ENCODE measurements around the gene CEACAM8. TPM values are rescaled to one million over a fixed set of nuclear protein-coding genes. Genes with fewer than 3 reads are reported as not detected.

Gene CEACAM8
- total and polyA plus RNA-seq, 2 experiments from 2014 or later, result not detected

DNA sequence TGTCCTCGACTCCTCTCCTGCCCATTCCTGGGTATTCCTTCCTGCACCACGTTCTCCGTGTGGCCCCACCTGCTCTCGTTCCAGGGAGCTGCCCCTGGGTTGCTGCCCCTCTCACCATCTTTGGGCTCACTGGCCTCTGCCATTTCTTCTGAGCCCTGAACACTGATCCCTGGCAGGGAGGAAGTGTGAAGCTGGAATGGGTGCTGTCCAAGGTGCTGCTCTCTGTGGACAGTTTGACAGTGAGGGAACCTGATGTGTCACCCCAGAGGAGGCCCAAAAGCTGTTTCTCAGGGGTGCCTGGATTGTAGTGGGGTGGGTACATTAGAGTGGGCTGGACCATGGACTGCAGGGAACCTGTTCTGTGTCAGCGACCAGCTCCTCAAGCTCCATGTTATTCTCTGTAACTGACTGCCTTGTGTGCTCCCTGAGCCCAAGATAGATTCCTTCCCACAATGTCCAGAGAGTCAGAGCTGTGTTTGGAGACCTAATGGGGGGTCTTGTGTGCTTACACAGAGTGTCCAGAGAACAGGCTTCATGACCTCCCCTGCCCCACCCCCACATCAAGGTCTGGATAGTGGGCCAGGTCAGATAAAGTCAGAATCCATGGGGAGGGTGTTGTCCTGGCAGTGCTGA is 7.2 kb upstream of the CEACAM8 start:
- Histone ChIP-seq H3K79me2 (ENCODE audit: insufficient read depth) (no peaks in the 10 kb centered on the region), H3K9me3 (ENCODE audit: low read depth) (no peaks in the 10 kb centered on the region), H3K4me2 (ENCODE audit: unreplicated experiment) (no peak overlapping the region), H4K20me1 (ENCODE audit: insufficient read depth) (no peaks in the 10 kb centered on the region), H3K27ac (no peak overlapping the region), H2AFZ (no peak overlapping the region), H3F3A (ENCODE audit: insufficient read depth) (no peaks in the 10 kb centered on the region), H3K9ac (no peak overlapping the region), H3K27me3 (replicated peaks; ENCODE audit: insufficient read depth) (peaks cover 11% of the 10 kb centered on the region), H3K4me3 (no peak overlapping the region), H3K9me2 (ENCODE audit: insufficient read depth) (no peaks in the 10 kb centered on the region), H3K36me3 (ENCODE audit: low read depth) (no peaks in the 10 kb centered on the region), H3K4me1 (ENCODE audit: insufficient read depth) (no peaks in the 10 kb centered on the region)
- DNase-seq, result peak; percentile 68
- in situ Hi-C loops (cut with MboI), result no loop called here
- TF ChIP-seq EZH2 (IDR thresholded peaks at IDR 0.05; ENCODE audit: insufficient read depth, poor library complexity, severe bottlenecking) (no peak), EZH2phosphoT487 (IDR thresholded peaks at IDR 0.05; ENCODE audit: insufficient read depth, low read depth) (no peak)
- WGBS, 2 experiments (ENCODE audit: low coverage in 1 of 2, low lambda C conversion rate in 2 of 2, missing lambda C conversion rate in 2 of 2), result 19 to 21% methylated on average over 5 of the region's 5 CpGs

DNA sequence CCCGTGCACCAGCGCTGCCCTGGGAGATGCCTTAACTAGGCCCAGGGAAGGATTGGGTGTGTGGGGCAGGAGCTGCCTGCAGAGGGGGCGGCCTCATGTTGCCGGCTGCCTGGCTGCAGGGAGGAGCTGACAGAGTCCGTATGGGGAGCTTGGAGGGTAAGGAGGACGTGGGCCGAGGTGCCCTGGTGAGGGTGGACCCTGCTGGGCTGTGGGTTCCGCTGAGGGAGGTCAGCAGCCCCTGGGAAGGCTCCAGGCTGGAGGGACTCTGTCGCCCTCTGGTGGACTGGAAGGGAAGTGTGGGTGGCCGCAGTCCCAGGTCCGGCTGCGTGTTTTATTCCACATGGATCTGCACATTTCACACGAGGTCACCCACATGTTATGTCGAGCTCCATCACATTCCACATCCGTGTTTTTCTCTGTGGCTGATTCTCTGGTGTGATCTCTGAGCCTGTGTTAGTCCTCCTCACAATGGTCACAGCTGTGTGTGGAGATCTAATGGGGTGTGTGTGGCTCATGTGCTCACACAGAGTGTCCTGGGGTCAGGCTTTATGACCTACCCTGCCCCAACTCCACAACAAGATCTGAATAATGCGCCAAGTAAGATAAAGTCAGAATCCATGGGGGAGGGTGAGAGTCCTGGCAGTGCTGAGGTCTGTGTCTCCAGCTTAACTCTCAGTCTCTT is 1.8 kb upstream of the CEACAM8 start:
- Histone ChIP-seq H3K4me2 (ENCODE audit: unreplicated experiment) (no peak overlapping the region), H3K27ac (no peak overlapping the region), H3K79me2 (ENCODE audit: insufficient read depth) (no peaks in the 10 kb centered on the region), H3K27me3 (replicated peaks; ENCODE audit: insufficient read depth) (peaks cover 21% of the 10 kb centered on the region; the same call in 1 of the 2 replicates), H3K4me3 (no peak overlapping the region), H3K36me3 (ENCODE audit: low read depth) (no peaks in the 10 kb centered on the region), H3F3A (ENCODE audit: insufficient read depth) (no peaks in the 10 kb centered on the region), H4K20me1 (ENCODE audit: insufficient read depth) (no peaks in the 10 kb centered on the region), H3K9ac (no peak overlapping the region), H3K9me3 (ENCODE audit: low read depth) (no peaks in the 10 kb centered on the region), H3K9me2 (ENCODE audit: insufficient read depth) (no peaks in the 10 kb centered on the region), H2AFZ (no peak overlapping the region), H3K4me1 (ENCODE audit: insufficient read depth) (no peaks in the 10 kb centered on the region)
- WGBS, 2 experiments (ENCODE audit: low coverage in 1 of 2, low lambda C conversion rate in 2 of 2, missing lambda C conversion rate in 2 of 2), result 7 to 11% methylated on average over 16 of the region's 16 CpGs
- TF ChIP-seq EZH2 (IDR thresholded peaks at IDR 0.05; ENCODE audit: insufficient read depth, poor library complexity, severe bottlenecking), result no peak
- TF ChIP-seq EZH2phosphoT487 (IDR thresholded peaks at IDR 0.05; ENCODE audit: insufficient read depth, low read depth), result no peak
- in situ Hi-C loops (cut with MboI), result no loop called here
- peak; percentile 36 for DNase-seq

DNA sequence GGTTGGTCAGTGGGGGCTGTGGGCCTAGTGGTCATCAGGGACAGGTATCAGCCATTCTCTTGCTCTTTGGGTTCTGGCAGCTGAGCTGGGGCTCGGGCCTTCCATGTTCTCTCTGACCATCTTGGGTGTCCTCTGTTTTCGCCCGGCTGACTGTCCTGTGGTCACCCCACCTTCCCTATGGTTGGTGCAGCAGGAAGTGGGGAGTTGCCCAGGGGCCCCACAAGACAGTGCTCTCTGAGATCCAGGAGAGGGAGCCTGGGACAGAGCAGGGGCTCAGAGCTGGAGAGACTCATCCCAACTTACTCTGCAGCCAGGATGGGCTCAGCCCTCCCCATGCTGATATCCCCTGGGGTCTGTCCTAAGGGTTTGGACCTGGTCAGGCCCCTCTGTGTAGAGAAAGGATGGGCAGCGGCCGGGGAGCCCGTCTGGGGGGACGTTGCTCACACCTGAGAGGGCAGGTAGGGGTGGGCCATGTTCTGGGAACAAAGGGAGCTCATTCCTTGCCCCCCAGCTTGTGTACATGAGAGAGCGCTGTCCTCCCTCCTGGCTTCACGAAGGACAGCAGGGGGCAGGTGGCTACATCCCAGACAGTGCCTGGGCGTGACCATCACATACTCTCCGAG is 937 bp upstream of the CEACAM8 start:
- no peak overlapping the region for H2AFZ ChIP-seq
- in situ Hi-C loops (cut with MboI), result no loop called here

DNA sequence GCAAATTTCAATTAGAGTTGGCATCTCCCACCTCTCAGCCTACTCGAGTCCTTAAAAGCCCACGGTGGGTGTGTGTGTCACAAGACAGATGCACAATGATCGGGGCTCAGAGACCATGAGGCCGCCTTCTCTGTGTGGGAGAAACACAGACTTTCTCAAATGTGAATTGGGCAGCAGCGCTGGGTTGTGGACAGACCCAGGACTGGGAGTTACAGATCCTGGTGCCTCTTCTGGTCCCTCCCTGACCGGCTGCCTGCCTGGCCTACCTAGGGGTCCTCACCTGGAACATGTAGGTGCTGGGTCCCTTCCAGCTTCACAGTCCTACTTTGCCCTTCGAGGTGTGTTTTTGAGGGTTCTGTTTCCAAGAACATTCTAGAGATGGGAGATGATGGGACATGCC is 4.9 kb downstream of the CEACAM8 start:
- H3K9ac ChIP-seq, result no peak overlapping the region
- no peak overlapping the region for H3K4me3 ChIP-seq
- H4K20me1 ChIP-seq (ENCODE audit: insufficient read depth), result no peaks in the 10 kb centered on the region
- H3K4me1 ChIP-seq (ENCODE audit: insufficient read depth), result no peaks in the 10 kb centered on the region
- no peaks in the 10 kb centered on the region for H3K9me2 ChIP-seq (ENCODE audit: insufficient read depth)
- H3K9me3 ChIP-seq (ENCODE audit: low read depth), result no peaks in the 10 kb centered on the region
- peaks cover 74% of the 10 kb centered on the region for H3K27me3 ChIP-seq (replicated peaks; ENCODE audit: insufficient read depth)
- H3F3A ChIP-seq (ENCODE audit: insufficient read depth), result no peaks in the 10 kb centered on the region
- no peak for TF ChIP-seq EZH2phosphoT487 (IDR thresholded peaks at IDR 0.05; ENCODE audit: insufficient read depth, low read depth)
- TF ChIP-seq EZH2 (IDR thresholded peaks at IDR 0.05; ENCODE audit: insufficient read depth, poor library complexity, severe bottlenecking), result no peak
- no peaks in the 10 kb centered on the region for H3K36me3 ChIP-seq (ENCODE audit: low read depth)
- no peak for DNase-seq
- no peaks in the 10 kb centered on the region for H3K79me2 ChIP-seq (ENCODE audit: insufficient read depth)
- WGBS, 2 experiments (ENCODE audit: low coverage in 1 of 2, low lambda C conversion rate in 2 of 2, missing lambda C conversion rate in 2 of 2), result 38 to 39% methylated on average over 7 of the region's 7 CpGs
- no peak overlapping the region for H3K27ac ChIP-seq
- no peak overlapping the region for H3K4me2 ChIP-seq (ENCODE audit: unreplicated experiment)
- H2AFZ ChIP-seq, result no peak overlapping the region
- in situ Hi-C loops (cut with MboI), result no loop called here

More for the DNA sequence above, 937 bp upstream of the CEACAM8 start:
- Histone ChIP-seq H3K9me3 (ENCODE audit: low read depth) (no peaks in the 10 kb centered on the region), H3F3A (ENCODE audit: insufficient read depth) (no peaks in the 10 kb centered on the region), H3K27ac (no peak overlapping the region), H3K79me2 (ENCODE audit: insufficient read depth) (no peaks in the 10 kb centered on the region), H4K20me1 (ENCODE audit: insufficient read depth) (no peaks in the 10 kb centered on the region), H3K4me2 (ENCODE audit: unreplicated experiment) (no peak overlapping the region), H3K36me3 (ENCODE audit: low read depth) (no peaks in the 10 kb centered on the region), H3K9ac (no peak overlapping the region), H3K27me3 (replicated peaks; ENCODE audit: insufficient read depth) (peaks cover 30% of the 10 kb centered on the region), H3K9me2 (ENCODE audit: insufficient read depth) (no peaks in the 10 kb centered on the region), H3K4me3 (no peak overlapping the region), H3K4me1 (ENCODE audit: insufficient read depth) (no peaks in the 10 kb centered on the region)
- WGBS, 2 experiments (ENCODE audit: low coverage in 1 of 2, low lambda C conversion rate in 2 of 2, missing lambda C conversion rate in 2 of 2), result 31 to 36% methylated on average over 11 of the region's 11 CpGs
- TF ChIP-seq EZH2phosphoT487 (IDR thresholded peaks at IDR 0.05; ENCODE audit: insufficient read depth, low read depth), result no peak
- TF ChIP-seq EZH2 (IDR thresholded peaks at IDR 0.05; ENCODE audit: insufficient read depth, poor library complexity, severe bottlenecking), result no peak
- no peak for DNase-seq

Data from GM23248 (cell line).